Ishikawa (cell line): ENCODE data around the gene PDHB.

Experiments
- FOXM1 ChIP-seq: IDR thresholded peaks from 2 replicates; pipeline ENCODE4 v1.6.1; 2012; ENCODE audit warnings: low read depth, borderline replicate concordance
- TAF1 ChIP-seq: IDR thresholded peaks from 2 replicates; pipeline ENCODE4 v1.6.1; 2012; ENCODE audit warnings: low read depth, mild to moderate bottlenecking
- TF ChIP-seq, protein P1 (sequence below): IDR thresholded peaks from 2 replicates; pipeline ENCODE4 v1.6.1; 2012; ENCODE audit warnings: low read depth, mild to moderate bottlenecking

DNA sequence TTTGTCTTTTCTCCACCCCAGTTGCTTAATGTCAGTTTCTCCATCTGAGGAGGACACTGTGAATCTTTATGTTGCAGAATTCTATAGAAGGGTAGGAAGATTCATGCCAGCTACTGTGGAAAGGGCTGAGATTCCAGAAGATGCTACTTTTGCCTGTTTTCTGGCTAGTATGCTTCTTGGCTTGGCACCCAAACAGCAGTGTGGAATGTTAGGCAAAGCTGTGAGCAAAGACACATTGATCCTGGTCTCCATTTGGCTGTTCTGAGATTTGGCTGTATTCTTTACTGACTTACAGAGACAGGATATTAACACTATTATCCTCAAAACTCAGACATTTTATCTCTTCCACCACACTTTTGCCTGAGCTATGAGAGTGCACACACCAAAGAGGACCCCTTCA, 39.3 kb downstream of the PDHB start:
- TF ChIP-seq FOXM1 (no peak), TAF1 (no peak)
- TF ChIP-seq, protein P1, sequence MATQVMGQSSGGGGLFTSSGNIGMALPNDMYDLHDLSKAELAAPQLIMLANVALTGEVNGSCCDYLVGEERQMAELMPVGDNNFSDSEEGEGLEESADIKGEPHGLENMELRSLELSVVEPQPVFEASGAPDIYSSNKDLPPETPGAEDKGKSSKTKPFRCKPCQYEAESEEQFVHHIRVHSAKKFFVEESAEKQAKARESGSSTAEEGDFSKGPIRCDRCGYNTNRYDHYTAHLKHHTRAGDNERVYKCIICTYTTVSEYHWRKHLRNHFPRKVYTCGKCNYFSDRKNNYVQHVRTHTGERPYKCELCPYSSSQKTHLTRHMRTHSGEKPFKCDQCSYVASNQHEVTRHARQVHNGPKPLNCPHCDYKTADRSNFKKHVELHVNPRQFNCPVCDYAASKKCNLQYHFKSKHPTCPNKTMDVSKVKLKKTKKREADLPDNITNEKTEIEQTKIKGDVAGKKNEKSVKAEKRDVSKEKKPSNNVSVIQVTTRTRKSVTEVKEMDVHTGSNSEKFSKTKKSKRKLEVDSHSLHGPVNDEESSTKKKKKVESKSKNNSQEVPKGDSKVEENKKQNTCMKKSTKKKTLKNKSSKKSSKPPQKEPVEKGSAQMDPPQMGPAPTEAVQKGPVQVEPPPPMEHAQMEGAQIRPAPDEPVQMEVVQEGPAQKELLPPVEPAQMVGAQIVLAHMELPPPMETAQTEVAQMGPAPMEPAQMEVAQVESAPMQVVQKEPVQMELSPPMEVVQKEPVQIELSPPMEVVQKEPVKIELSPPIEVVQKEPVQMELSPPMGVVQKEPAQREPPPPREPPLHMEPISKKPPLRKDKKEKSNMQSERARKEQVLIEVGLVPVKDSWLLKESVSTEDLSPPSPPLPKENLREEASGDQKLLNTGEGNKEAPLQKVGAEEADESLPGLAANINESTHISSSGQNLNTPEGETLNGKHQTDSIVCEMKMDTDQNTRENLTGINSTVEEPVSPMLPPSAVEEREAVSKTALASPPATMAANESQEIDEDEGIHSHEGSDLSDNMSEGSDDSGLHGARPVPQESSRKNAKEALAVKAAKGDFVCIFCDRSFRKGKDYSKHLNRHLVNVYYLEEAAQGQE = no peak
